ENCODE data around the gene ABHD14A.

ABHD14A gene

DNA sequence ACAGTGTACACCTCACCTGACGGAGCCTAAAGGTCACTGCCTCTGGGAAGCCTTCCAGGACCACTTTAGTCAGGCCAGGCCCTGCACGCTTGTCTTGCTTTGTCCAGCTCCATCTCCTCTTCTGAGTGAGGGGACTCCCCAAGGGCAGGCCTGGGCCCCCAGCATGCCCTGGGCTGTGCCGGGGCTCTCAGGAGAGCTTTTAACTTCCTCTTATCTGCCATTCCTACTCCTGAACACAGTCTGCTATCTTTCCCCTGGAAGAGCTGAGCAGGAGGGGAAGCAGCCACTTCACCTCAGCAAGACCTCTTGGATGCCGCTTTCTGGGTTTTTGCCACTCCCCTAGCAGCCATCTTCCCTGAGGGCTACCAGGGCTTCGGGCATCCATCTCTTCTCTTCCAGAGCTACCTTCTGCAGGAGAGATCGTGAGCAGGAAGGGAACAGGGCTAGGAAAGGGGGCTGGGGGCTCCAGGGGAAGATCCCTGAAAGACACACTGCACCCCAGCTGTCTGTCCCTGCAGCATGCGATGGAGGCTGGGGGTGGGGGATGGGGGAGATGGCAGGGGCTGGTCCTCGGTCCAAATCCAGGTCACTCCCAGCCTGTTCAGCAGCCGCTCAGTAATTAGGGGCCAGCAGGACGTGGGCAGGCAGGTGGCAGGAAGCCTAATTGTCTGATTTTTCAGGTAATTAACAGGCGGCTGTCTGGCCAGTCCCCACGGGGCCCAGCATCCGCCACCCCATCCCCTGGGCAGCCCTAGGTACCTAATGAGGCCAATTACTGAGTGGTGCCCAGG lies 40.8 kb downstream of the ABHD14A start:
- DNase-seq (ENCODE audit: low read depth in 2 of 2, low spot score in 1 of 2) = no peak

DNA sequence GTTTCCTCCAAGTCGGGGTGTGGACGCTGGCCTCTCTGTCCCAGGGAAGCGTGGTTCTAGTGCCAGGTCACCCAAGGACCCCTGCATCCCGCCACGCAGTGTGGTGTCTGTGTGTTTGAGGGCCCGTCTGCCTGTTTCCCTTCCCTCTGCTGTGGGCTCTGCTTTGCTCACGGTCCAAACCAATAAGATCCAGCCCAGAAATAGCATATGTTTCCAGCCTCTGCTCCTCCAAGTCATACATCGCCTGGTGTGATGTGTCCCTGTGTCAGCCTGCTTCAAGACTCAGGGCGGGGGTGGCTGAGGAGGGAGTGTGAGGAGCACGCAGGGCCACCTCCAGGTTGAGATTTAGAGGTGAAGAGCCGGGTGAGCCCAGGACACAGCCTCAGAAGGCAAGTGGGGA lies 42.7 kb downstream of the ABHD14A start:
- no peak for DNase-seq (ENCODE audit: low read depth in 2 of 2, low spot score in 1 of 2)

GRCh38 chr3:52018319-52019000 lies 43.6 kb downstream of the ABHD14A start:
- DNase-seq (ENCODE audit: low read depth in 2 of 2, low spot score in 1 of 2) = no peak

DNA sequence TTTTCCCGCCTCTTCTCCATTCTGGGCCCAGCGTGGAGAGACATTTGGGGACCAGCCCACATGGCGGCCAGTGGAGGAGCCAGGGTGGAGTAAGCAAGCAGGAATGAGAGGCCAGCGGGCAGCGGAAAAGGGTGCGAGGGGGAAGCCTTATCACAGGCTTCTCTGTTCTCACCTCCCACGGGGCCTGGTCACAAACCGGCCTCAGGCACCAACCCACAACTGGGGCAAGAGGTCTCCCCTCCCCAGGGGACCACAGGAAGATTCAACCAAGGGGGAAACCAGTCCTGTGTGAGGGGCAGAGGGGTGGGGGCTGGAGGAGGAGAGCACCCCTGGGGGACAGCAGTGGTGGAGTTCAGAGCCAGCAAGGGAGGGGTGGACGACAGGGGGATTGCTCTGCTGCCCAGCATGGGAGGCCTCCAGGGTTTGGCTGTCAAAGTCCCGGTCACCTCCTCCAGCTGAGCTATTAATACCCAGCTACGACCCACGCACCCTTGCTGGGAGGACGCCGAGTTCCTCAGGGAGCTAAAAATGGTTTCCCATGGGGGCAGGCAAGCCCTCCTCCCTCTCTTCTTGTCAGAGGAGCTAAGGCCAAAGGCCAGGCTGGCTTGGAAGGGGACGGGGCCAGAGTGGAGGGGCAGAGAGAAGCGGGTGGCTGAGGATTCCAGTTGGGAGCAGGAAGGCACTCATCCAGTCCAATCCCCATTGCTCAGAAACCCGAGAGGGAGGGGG lies 44.7 kb downstream of the ABHD14A start:
- DNase-seq (ENCODE audit: low read depth in 2 of 2, low spot score in 1 of 2) = no peak

DNA sequence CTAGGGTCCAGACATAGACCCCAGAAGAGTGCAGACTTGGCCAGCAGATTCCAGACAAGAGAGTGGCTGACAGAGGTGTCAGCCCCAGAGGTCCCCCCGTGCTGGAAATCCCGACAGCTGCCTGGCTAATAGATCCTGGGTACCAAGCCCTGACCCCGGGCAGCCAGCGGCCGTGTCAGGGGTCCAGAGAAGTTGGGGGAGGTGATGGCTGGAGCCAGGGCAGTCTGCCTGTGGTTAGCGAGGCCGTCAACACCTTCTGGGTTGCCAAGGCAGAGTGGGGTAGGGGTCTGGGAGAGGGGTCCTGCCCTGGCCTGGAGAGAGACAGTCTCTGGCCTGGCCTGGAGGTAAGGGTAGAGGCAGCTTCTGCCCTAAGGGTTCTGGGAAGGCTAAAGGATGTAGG lies 45.9 kb downstream of the ABHD14A start:
- no peak for DNase-seq (ENCODE audit: low read depth in 2 of 2, low spot score in 1 of 2)

DNA sequence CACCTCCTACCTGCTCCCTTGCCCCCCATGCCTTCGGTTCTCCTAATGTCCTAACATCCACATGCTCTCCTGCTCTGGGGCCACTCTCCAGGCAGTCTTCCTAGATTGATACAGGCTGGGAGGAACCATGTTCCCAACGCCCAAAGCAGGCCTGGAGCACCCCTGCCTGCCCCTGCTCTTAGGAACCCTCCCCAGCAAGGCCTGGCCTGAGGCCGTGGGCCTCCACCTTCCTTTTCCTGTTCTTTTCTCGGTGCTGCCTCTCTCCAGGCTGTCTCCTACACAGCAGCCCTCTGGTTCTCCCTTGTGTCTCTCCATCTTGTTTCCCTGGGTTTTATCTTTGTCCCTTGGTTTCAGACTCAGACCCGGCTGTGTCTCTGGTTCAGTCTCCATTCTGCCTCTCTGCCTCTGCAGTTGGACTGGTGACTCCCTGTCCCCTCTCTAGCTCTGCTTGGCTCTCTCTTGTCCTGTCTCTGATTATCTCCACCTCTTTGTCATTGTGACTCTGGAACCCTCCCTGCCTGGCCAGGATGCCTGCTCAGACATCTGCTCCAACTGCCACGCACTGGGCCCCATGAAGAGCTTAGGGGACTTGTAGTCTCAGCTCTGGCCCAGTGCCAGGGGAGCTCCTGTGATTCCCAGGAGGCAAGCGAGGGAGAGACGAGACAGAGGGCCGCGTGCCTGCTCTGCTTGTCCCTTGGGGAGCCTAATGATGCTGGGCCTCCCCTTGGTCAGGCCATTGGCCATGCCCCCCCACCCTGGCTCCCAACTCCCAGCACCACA lies 46.8 kb downstream of the ABHD14A start:
- no peak for DNase-seq (ENCODE audit: low read depth in 2 of 2, low spot score in 1 of 2)

DNA sequence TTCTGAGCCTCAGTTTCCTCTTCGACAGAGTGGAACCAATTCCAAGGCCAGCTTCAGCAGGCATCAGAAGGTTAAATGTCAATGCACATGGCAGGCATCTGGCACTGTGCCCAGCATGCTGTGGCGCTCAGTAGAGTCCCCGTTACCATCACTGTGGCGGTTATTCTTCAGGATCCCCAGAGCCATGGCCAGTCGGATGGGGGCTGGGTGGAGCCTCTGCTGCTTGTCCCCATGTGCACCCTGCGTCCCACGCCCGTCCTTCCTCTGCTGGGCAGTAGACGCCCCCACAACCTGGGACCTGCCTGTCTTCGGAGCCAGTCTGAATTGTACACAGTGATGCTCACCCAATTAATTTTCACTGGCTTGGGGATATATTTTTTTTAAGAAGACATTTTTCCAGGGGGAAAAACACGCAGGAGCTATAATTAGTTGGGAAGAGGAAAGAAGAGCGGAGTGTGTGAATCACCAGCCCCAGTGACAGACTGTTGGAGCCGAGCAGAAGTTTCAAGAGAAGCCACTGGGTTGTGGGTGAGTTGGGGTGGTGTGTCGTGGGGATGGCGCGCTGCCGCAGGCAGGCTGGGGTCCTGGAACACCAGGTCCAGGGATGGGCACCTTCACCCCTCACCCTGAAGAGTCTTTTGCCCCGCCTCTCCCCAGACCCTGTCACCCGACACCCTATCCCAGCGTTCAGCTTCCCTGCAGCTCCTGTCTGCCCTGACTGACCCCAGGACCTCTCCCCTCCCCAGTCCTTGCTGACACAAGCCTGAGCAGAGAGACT lies 47.6 kb downstream of the ABHD14A start:
- no peak for DNase-seq (ENCODE audit: low read depth in 2 of 2, low spot score in 1 of 2)

DNA sequence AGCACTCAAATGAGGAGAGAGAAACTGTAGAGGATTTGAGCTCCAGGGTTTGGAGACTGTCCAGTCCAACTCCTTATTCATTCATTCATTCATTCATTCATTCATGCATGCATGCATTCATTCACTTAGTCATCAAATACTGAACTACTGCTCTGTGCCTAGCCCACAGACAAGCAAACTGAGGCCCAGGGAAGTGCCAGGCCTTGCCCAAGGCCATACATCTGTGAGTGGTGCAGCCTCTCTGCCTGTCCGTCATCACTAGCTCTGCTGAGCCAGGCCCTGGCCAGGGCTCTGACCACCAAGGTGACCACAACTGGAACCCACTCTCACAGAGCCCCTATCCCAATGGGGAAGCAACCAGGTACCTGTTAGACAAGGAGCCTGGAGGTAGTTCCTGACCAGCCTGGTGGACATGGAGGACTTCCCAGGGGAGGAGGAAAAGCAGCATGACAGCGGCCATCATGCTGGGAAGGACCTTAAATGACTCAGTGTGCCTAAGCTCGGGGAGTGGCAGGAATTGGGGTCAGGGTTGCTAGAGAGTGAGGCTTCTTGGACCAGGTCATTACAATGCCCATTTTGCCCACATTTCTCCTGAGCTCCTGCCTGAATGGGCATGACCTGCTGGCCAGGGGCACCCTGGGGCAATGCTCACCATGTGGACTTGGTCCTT lies 48.4 kb downstream of the ABHD14A start:
- no peak for DNase-seq (ENCODE audit: low read depth in 2 of 2, low spot score in 1 of 2)

- no peak for DNase-seq (ENCODE audit: low read depth in 2 of 2, low spot score in 1 of 2)
Observed at GRCh38 chr3:52023860-52024764, 49.2 kb downstream of the ABHD14A start.

GRCh38 chr3:52024765-52025452 lies 50.0 kb downstream of the ABHD14A start:
- no peak for DNase-seq (ENCODE audit: low read depth in 2 of 2, low spot score in 1 of 2)

DNA sequence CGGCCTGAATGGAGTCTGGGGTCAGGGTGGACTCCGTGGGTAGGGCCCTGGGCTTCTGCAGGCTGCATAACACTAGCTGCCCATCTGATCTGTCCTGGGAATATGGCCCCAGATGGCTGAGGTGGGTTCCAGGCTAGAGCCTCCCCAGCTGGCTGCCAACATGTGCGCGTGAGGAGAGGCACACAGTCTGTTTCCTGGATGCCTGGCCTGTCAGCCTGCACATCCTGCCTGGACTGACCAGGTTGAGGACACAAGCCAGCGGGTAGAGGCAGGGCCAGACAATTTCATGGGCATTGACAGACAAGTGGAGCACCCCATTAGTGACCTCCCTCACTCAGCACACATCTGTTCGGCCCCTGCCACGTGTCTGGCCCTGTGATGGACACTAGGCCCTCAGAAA lies 50.6 kb downstream of the ABHD14A start:
- DNase-seq (ENCODE audit: low read depth in 2 of 2, low spot score in 1 of 2) = no peak

GRCh38 chr3:52026041-52026440 lies 51.2 kb downstream of the ABHD14A start:
- DNase-seq (ENCODE audit: low read depth in 2 of 2, low spot score in 1 of 2) = no peak

DNA sequence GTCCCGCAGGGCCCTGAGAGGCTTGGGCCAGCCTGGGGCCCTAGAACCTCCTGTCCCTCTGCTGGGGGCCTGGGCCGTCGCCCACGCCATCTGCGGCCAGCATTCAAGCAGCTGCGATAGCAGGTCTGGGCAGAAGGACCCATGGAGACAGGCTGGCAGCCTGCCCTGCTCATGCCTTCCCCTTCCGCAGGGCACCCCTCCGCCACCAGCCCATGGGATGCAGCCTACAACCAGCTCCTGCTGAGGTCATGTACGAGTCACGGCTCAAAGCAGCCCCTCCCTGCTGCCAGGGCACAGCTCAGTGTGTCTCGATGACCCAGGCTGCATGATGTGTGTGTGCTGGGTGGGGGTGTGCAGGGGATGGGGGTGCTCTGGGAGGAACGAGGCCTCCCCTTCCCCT lies 53.7 kb downstream of the ABHD14A start:
- no peak for DNase-seq (ENCODE audit: low read depth in 2 of 2, low spot score in 1 of 2)

- DNase-seq (ENCODE audit: low read depth in 2 of 2, low spot score in 1 of 2) = no peak
Observed at GRCh38 chr3:52029053-52029452, 54.2 kb downstream of the ABHD14A start.

DNA sequence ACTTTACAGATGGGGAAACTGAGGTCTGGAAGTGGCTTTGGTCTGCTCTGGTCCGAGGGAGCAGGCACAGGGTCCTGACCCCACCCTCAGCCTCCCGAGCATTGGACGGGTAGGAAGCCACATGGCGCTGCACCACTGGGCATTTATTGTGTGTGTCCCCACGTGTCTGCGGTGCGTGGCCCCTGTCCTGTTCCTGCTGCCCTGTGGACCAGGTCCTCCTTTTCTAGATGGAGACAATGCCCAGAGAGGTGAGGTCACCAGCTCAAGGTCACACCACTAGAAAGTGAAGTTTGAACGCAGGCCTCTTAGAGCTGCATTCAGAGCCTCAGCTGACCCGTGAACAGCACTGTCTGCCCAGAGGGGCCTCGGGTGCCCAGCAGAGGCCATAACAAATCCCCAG lies 54.7 kb downstream of the ABHD14A start:
- no peak for DNase-seq (ENCODE audit: low read depth in 2 of 2, low spot score in 1 of 2)
